Heart left ventricle (tissue), 13 donors: ENCODE results near the gene UPK1A.

Source experiments
- POLR2A ChIP-seq, 2 donors: fragments of 450-650 bp; IDR thresholded peaks; one replicate each; pipeline ENCODE4 v1.6.1; 2017; ENCODE audit warnings: antibody characterized with exemption in 2 of 2, mild to moderate bottlenecking in 2 of 2, moderate library complexity in 2 of 2
- TF ChIP-seq, protein P1 (sequence below), 12 donors: fragments of 200-600 bp; sonication (generic) in 4 of 12; IDR thresholded peaks; one replicate each; pipeline versions ENCODE4 v1.5.0 to v1.8.0; 2018 to 2022; ENCODE audit warnings: antibody characterized with exemption in 12 of 12, mild to moderate bottlenecking in 5 of 12
- donor health status: ischemic (EF 13 %, LVEDD 7.1; RV severe dilation, severe dysfunction).
- donor health status: DM: no; HTN: yes; CAD: no.
- donor health status: DM: no; HTN: no; CAD: no.
- donor health status: ischemic (EF 25% LVEDD 6.9; RV normal size, moderate dysfunction).
- donor health status: ischemic (EF 25% LVEDD 5.7; RV mildly dilated, moderate dysfunction).
- donor health status: ischemic (EF 35%, LVEDD 5.7; RV mildly dilated, moderate dysfunction).
- donor health status: nonischemic (EF 11% LVEDD 7.7; RV severe dilation, severe dysfunction).
- donor health status: DM: yes; HTN: yes; CAD: no.
- donor health status: PGD.
- donor health status: ischemic (EF 29% LVEDD 5.4; RV normal size, mild dysfunction).
- donor health status: nonischemic (EF 23%, LVEDD 6.1; RV moderate dilation, normal function).

DNA sequence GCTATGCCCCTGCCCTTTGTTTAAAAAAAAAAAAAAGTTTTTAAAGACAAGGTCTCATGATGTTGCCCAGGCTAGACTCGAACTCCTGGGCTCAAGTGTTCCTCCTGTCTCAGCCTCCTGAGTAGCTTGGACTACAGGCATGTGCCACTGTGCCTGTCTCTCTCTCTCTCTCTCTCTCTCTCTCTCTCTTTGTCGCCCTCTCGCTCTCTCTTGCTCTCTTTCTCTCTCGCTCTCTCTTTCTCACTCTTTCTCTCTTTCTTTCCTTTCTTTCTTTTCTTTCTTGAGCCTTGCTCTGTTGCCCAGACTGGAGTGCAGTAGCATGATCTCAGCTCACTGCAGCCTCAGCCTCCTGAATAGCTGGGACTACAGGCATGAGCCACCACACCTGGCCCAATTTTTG, 10.7 kb upstream of the UPK1A start:
- TF ChIP-seq, protein P1, sequence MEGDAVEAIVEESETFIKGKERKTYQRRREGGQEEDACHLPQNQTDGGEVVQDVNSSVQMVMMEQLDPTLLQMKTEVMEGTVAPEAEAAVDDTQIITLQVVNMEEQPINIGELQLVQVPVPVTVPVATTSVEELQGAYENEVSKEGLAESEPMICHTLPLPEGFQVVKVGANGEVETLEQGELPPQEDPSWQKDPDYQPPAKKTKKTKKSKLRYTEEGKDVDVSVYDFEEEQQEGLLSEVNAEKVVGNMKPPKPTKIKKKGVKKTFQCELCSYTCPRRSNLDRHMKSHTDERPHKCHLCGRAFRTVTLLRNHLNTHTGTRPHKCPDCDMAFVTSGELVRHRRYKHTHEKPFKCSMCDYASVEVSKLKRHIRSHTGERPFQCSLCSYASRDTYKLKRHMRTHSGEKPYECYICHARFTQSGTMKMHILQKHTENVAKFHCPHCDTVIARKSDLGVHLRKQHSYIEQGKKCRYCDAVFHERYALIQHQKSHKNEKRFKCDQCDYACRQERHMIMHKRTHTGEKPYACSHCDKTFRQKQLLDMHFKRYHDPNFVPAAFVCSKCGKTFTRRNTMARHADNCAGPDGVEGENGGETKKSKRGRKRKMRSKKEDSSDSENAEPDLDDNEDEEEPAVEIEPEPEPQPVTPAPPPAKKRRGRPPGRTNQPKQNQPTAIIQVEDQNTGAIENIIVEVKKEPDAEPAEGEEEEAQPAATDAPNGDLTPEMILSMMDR (IDR thresholded peaks at IDR 0.05) = no peak
- no peak for TF ChIP-seq POLR2A (IDR thresholded peaks at IDR 0.05)
